ENCODE data around the gene STOM.
"Not testable (repeated sequence)": the region's sequence is repeated elsewhere in the genome, so short reads cannot be mapped to it uniquely, and the experiment has no call there.

STOM gene

DNA sequence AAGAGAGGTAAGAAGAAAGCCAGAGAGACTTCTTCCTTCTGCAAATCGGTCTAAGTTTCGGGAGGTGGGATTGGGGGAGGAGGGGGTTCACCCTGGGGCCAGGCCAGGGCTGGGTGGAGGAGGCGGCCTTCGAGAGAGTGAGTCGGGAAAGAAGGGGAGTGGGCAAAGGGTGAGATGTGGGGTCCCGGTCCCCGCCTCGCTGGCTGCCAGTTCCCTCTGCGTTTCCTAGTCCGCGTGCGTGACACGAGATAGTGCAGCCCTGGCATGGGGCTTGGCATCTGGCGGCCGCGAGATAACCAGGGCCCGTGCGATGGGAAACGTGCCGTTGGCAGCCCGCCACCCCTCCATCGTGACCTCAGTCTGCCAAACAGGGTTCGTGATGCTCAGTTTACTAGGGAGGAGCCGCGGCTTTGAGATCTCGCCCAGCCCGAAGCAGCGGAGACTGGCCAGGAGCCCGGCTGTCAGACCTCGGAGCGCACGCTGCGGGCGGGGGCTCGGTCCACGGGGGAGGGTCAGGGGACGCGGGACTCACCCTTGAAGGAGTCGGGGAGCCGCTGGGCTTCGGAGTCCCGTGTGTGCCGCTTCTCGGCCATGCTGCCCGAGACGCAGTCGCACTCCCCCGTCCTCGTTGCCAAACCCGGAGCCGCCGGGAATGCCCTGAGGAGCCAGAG, at the start of gene STOM:
Gene STOM (minus strand): TSS at position 656 of the 671 bp plus-strand sequence. CDS start 63 bp downstream, at position 593.
- no peak for DNase-seq (ENCODE audit: low read depth)

DNA sequence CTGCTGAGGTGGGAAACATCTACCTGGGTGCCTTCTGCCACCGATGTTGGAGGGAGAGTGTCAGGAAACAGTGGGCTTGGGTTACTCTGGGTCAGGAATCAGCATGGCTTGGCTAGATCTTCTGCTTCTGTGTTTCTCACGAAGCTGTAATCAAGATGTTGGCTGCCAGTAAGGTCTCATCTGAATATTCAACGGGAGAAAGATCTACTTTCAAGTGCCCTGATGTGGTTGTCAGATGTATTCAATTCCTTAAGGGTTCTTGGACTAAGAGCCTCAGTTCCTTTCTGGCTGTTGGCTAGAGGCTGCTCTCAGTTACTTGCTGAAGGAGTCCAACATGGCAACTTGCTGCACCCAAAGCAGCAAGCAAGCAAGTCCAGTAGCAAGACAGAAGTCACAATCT, 41.9 kb upstream of the STOM start:
- DNase-seq (ENCODE audit: low read depth): no peak

- no peak for DNase-seq (ENCODE audit: low read depth)
These were observed 35.8 kb upstream of the STOM start for GRCh38 chr9:121405899-121406298.

GRCh38 chr9:121404906-121405305, 34.9 kb upstream of the STOM start:
- DNase-seq (ENCODE audit: low read depth): no peak

DNA sequence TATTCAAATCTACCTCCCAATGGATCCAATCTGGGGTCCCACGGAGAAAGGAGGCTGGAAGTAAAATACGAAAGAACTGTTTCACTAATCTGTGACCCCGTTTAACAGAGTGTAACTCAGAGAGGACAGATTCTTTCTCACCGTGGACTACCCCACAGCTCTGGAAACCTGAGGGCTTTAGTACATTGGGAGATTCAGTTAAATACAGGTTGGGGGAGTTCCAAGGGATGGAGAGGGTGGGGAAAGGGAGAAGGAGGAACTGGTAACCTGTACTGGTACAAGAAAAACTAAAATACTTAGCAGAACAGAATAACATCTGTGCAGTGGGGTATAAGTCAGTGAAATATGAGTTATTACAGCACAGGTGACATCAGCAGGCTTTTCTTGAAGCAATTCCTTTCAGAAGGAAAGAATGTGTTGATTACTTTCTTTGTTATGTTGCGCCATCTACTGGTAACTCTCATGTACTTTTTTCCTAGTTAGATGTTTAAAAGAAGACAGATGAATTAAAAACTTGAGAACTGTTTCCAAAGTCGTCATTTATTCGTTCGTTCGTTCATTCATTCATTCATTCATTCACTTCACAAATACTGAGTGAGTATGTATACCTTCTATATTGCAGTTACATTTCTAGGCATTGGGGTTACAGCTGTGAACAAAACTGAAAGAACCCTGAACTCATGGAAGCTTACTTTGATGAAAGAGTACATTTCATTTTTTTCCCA, 30.0 kb upstream of the STOM start:
- DNase-seq (ENCODE audit: low read depth): no peak

DNA sequence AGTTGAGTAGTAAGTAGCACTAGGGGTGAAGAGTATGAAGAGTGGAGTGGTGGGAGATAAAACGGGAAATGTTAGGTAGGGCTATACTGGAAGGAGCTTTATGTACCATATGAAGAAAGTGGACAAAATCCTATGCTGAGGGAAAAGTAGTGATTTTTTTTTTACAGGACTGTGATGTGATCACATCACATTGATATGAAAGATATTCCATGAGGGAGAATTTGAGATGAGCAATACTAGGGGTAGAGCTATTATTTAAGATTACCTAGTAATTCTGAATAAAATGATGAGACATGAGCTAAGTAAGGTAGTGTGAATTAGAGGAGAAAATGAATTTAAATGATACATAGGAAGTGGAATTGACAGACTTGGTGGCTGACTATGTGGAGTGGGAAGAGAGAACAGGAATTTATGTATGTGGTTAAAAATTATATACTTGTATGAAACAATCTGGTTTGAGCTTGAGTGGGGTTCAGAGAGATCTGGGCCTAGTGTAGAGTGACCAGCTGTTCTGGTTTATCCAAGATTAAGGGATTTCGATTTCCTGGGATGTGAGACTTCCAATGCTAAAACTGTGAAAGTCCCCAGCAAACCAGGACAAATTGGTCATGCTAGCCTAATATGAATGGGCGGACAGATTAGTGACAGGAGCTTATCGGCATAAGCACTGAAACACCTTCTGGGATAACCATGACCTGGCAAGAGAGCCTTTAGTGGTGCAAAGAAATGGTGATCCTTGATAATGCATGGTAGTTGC, 29.3 kb upstream of the STOM start:
- DNase-seq (ENCODE audit: low read depth): no peak

DNA sequence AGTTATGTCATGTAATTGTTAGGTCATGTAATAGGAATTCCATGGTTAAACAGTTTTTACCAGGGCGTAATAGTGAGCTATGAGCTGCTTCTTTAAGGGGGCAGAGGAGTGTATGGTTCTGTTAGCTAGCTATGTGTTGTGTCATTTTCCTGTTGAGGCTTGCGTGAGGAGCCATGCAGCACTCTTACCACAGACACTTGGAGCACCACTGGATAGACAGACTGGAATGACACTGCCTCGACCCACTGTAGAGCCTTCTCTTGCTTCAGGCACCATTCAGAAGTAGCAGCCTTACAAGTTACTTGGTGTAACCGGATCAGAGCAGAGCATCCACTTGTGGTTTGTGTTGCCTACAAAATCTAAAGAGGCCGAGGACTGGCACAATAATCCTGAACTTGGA, 28.3 kb upstream of the STOM start:
- DNase-seq (ENCODE audit: low read depth): peak; percentile 96

DNA sequence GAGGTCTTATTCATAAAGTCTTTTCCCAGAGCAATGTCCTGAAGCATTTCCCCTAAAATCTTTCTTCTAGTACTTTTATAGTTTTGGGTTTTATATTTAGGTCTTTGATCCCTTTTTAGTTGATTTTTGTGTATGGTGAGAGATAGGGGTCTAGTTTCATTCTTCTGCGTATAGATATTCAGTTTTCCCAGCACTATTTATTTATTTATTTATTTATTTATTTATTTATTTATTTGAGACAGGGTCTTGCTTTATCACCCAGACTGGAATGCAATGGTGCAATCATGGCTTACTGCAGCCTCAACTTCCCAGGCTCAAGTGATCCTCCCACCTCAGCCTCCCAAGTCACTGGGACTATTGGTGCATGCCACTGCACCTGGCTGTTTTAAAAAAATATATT, 27.2 kb upstream of the STOM start:
- not testable (repeated sequence) for DNase-seq (ENCODE audit: low read depth)

GRCh38 chr9:121395558-121395957, 25.5 kb upstream of the STOM start:
- DNase-seq (ENCODE audit: low read depth): no peak

DNA sequence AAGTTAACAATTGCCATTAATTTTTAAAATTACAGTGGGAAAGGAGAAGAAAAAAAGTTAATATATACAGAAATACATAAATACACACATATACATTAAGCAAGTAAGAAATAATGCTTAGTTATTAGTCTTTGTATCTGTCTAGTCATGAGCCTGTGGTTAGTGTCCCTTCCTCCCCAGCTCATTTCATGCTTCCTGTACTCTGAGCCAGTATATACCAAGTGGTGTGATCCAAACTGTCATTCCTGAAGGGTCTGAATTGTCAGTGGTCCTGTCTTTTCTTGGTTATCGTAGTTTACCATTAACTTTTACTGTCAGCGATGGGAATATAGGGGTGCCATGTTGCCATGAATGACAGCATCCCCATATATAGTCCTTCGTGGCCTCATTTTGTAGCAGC, 24.2 kb upstream of the STOM start:
- DNase-seq (ENCODE audit: low read depth): no peak

DNA sequence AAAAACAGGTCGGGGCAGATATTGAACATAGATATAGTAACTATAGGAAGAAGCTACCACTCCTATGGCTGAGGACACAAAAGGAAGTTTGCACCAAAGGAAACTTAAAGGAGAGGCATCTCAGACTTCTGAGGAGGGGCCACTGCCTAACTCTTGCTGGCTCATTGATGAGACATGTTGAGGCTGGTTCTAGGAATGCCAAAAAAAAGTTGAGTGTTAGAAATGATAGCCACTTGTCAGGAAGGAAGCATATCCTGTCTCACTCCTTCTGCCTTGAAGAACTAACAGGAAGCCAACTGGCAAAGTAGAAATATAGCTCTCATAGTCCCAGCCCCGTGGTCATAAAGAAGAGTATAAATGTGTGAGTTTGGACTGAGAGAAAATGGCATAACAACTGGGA, 23.3 kb upstream of the STOM start:
- no peak for DNase-seq (ENCODE audit: low read depth)

GRCh38 chr9:121390372-121390771, 20.3 kb upstream of the STOM start:
- no peak for DNase-seq (ENCODE audit: low read depth)

DNA sequence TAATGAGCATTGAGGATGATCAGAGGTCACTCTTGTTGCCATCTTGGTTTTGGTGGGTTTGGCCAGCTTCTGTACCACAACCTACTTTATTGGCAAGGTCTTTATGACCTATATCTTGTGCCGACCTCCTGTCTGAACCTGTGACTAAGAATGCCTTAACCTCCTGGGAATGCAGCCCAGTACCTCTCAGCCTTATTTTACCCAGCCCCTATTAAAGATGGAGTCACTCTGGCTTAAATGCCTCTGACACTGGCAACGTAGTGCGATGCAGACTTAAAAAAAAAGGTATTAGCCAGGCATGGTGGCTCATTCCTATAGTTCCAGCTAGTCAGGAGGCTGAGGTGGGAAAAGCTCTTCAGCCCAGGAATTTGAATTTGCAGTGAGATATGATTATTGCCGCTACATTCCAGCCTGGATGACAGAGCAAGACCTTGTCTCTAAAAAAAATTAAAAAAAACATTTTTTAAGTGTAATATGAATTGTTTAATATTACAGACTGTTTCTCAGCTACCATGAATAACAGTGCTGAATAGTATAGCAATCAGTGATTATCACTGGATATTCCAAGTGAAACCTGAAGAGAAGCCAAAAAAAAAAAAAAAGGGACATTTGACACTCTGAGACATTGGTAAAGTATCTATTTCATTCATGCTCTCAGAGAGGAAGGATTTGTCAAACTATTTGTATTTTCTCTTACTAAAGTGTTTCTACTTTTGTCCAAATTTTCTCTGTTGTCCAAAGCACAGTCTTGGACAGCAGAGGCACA, 18.3 kb upstream of the STOM start:
- DNase-seq (ENCODE audit: low read depth): no peak

- no peak for DNase-seq (ENCODE audit: low read depth)
These were observed 16.6 kb upstream of the STOM start for GRCh38 chr9:121386442-121387175.

DNA sequence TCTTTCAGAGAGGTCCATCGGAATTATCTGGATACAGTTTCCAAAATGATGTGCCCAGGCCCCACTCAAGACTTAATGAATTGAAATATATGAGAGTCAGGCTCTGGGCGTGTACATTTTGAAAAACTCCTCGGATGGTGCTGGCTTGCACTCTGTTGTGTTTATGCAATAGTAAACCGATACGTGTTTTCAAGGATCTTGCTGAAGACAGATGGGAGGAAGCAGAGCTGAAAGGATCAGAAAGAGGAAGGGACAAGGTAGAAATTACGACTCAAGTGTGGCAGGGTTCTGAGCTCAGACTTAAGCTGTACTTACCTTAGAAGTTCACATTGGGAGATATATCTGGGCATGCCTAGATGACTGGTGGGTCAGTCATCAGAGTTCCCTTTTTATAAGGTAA, 13.7 kb upstream of the STOM start:
- DNase-seq (ENCODE audit: low read depth): no peak

DNA sequence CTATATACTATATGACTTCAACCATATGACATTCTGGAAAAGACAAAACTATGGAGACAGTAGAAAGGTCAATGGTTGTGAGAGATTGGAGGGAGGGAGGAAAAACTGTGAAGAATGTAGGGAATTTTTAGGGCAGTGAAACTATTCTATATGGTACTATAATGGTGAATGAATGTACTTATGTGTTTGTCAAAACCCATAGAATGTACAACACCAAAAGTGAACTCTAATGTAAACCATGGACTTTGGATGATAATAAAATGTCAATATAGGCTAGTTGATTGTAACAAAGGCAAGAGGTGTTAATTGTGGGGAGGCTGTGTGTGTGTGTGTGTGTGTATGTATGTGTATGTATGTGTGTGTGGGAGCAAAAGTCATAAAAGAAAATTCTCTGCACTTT, 10.8 kb upstream of the STOM start:
- DNase-seq (ENCODE audit: low read depth): no peak

- no peak for DNase-seq (ENCODE audit: low read depth)
These were observed 6.3 kb upstream of the STOM start for GRCh38 chr9:121376214-121376830.

GRCh38 chr9:121373011-121373729, 3.1 kb upstream of the STOM start:
- DNase-seq (ENCODE audit: low read depth): no peak

GRCh38 chr9:121372239-121373010, 2.4 kb upstream of the STOM start:
- DNase-seq (ENCODE audit: low read depth): no peak

Data from non-pigmented ciliary epithelial cell (primary cell).